MM.1S (cell line): ENCODE data around the gene BCAS3.
A peak's percentile ranks its signal among the peaks of the same experiment; 100 is the strongest.

Experiments used
- DNase-seq: peaks from one replicate; pipeline ENCODE4 v3.0.0-alpha.2; 2015
- H2AFZ ChIP-seq: fragments of 300-600 bp; sonication (generic); 2 replicates; pipeline ENCODE4 v1.6.0; 2016; ENCODE audit warnings: antibody characterized with exemption, low read length
- H3F3A ChIP-seq: fragments of 300-600 bp; sonication (generic); 2 replicates; pipeline ENCODE4 v1.6.1; 2016; ENCODE audit warnings: mild to moderate bottlenecking, antibody characterized with exemption, low read length, moderate library complexity, mixed read lengths; ENCODE audit not compliant: insufficient read depth
- H3K27ac ChIP-seq: fragments of 300-600 bp; sonication (generic); 2 replicates; pipeline ENCODE4 v1.5.1; 2016; ENCODE audit warnings: mild to moderate bottlenecking, low read length
- H3K27me3 ChIP-seq: fragments of 300-600 bp; sonication (generic); replicated peaks from 2 replicates; pipeline ENCODE4 v1.6.0; 2016; ENCODE audit warnings: low read length; ENCODE audit not compliant: insufficient read depth
- H3K36me3 ChIP-seq: fragments of 300-600 bp; sonication (generic); replicated peaks from 2 replicates; pipeline ENCODE4 v1.6.1; 2016; ENCODE audit warnings: mild to moderate bottlenecking, low read length, mixed read lengths; ENCODE audit not compliant: insufficient read depth
- H3K4me1 ChIP-seq: fragments of 300-600 bp; sonication (generic); 2 replicates; pipeline ENCODE4 v1.6.1; 2016; ENCODE audit warnings: low read length, mixed read lengths
- H3K4me2 ChIP-seq: fragments of 300-600 bp; sonication (generic); 2 replicates; pipeline ENCODE4 v1.6.0; 2016; ENCODE audit warnings: low read depth, low read length
- H3K4me3 ChIP-seq: fragments of 300-600 bp; sonication (generic); 2 replicates; pipeline ENCODE4 v1.5.1; 2016; ENCODE audit warnings: low read length, mixed read lengths
- H3K79me2 ChIP-seq: fragments of 300-600 bp; sonication (generic); 2 replicates; pipeline ENCODE4 v1.6.1; 2016; ENCODE audit warnings: mixed run types, low read length, mixed read lengths
- H3K9ac ChIP-seq: fragments of 300-600 bp; sonication (generic); 2 replicates; pipeline ENCODE4 v1.6.1; 2016; ENCODE audit warnings: low read length, mixed read lengths
- H3K9me2 ChIP-seq: fragments of 300-600 bp; sonication (generic); replicated peaks from 2 replicates; pipeline ENCODE4 v1.6.1; 2016; ENCODE audit warnings: mild to moderate bottlenecking, low read length, mixed read lengths; ENCODE audit not compliant: insufficient read depth
- H3K9me3 ChIP-seq: fragments of 300-600 bp; sonication (generic); replicated peaks from 2 replicates; pipeline ENCODE4 v1.6.1; 2016; ENCODE audit warnings: mild to moderate bottlenecking, low read length, mixed read lengths; ENCODE audit not compliant: insufficient read depth
- H4K20me1 ChIP-seq: fragments of 300-600 bp; sonication (generic); 2 replicates; pipeline ENCODE4 v1.6.1; 2016; ENCODE audit warnings: mild to moderate bottlenecking, low read length, moderate library complexity, mixed read lengths; ENCODE audit not compliant: insufficient read depth
- CTCF ChIP-seq: fragments of 300-600 bp; sonication (generic); IDR thresholded peaks from 2 replicates; pipeline ENCODE4 v1.5.1; 2016; ENCODE audit warnings: antibody characterized with exemption, low read length, mixed read lengths
- EZH2 ChIP-seq: fragments of 300-600 bp; sonication (generic); optimal IDR thresholded peaks from 2 replicates; pipeline ENCODE3; 2017; ENCODE audit warnings: low read depth, mild to moderate bottlenecking, antibody characterized with exemption, low read length, mixed read lengths
- EZH2phosphoT487 ChIP-seq: fragments of 300-600 bp; sonication (generic); IDR thresholded peaks from 2 replicates; pipeline ENCODE4 v1.6.1; 2018; ENCODE audit warnings: antibody characterized with exemption, low read length

Gene BCAS3

GRCh38 chr17:60675997-60676396 is 1.7 kb upstream of the BCAS3 start:
- Histone ChIP-seq H4K20me1 (no peaks in the 10 kb centered on the region), H3K9ac (no peak overlapping the region), H3F3A (no peaks in the 10 kb centered on the region), H3K4me2 (no peak overlapping the region), H2AFZ (no peak overlapping the region), H3K27me3 (no peaks in the 10 kb centered on the region), H3K4me1 (peaks cover 5% of the 10 kb centered on the region), H3K36me3 (no peaks in the 10 kb centered on the region), H3K27ac (no peak overlapping the region), H3K4me3 (no peak overlapping the region), H3K79me2 (no peaks in the 10 kb centered on the region), H3K9me2 (no peaks in the 10 kb centered on the region), H3K9me3 (no peaks in the 10 kb centered on the region)
- no peak for TF ChIP-seq EZH2phosphoT487
- TF ChIP-seq EZH2 = no peak
- TF ChIP-seq CTCF = no peak
- DNase-seq = no peak

GRCh38 chr17:60676758-60677307 is 818 bp upstream of the BCAS3 start:
- Histone ChIP-seq H2AFZ (peak overlapping the region; percentile 84), H3K27ac (no peak overlapping the region), H3K9me2 (no peaks in the 10 kb centered on the region), H3K4me3 (peak overlapping the region; percentile 85), H3K9me3 (no peaks in the 10 kb centered on the region), H3K4me2 (peak overlapping the region; percentile 95), H4K20me1 (no peaks in the 10 kb centered on the region), H3K79me2 (no peaks in the 10 kb centered on the region), H3K9ac (peak overlapping the region; percentile 55; the same call in 1 of the 2 replicates), H3K36me3 (no peaks in the 10 kb centered on the region), H3K4me1 (peaks cover 5% of the 10 kb centered on the region), H3F3A (no peaks in the 10 kb centered on the region), H3K27me3 (no peaks in the 10 kb centered on the region)
- no peak for DNase-seq
- TF ChIP-seq EZH2 = no peak
- no peak for TF ChIP-seq EZH2phosphoT487
- no peak for TF ChIP-seq CTCF

GRCh38 chr17:60678118-60678444 is 430 bp downstream of the BCAS3 start:
- no peaks in the 10 kb centered on the region for H3K9me2 ChIP-seq
- no peaks in the 10 kb centered on the region for H3K27me3 ChIP-seq
- no peaks in the 10 kb centered on the region for H3K9me3 ChIP-seq
- no peaks in the 10 kb centered on the region for H3F3A ChIP-seq
- peak overlapping the region; percentile 78 for H3K4me2 ChIP-seq
- H4K20me1 ChIP-seq = no peaks in the 10 kb centered on the region
- peak overlapping the region; percentile 97 for H2AFZ ChIP-seq
- peak overlapping the region; percentile 75 for H3K9ac ChIP-seq
- DNase-seq = no peak
- no peaks in the 10 kb centered on the region for H3K79me2 ChIP-seq
- no peaks in the 10 kb centered on the region for H3K36me3 ChIP-seq
- peaks cover 5% of the 10 kb centered on the region for H3K4me1 ChIP-seq
- TF ChIP-seq CTCF = no peak
- TF ChIP-seq EZH2 = no peak
- no peak for TF ChIP-seq EZH2phosphoT487
- H3K4me3 ChIP-seq = peak overlapping the region; percentile 85
- no peak overlapping the region for H3K27ac ChIP-seq
